Caco-2 (cell line): ENCODE data around the gene RCE1. TPM values are rescaled to one million over a fixed set of nuclear protein-coding genes. Genes with fewer than 3 reads are reported as not detected.
A peak's percentile ranks its signal among the peaks of the same experiment; 100 is the strongest.

ENCODE experiments used
- BruUV-seq: library from RNA; stranded (reverse); fragments of 400-500 nt; replicated peaks from 2 replicates; lab custom pipeline; 2021; lab: Mats Ljungman, UMichigan
- CTCF ChIA-PET: fragments of 300-600 bp; sonication (Branson Sonifier 250); formaldehyde crosslinking; loops from one replicate; lab custom pipeline; 2022; ENCODE audit warnings: antibody characterized with exemption; lab: Charles Lee
- POLR2A ChIA-PET: fragments of 300-600 bp; sonication (Branson Sonifier 250); formaldehyde crosslinking; loops from one replicate; lab custom pipeline; 2022; ENCODE audit warnings: antibody characterized with exemption; lab: Charles Lee
- DNase-seq, 2 experiments: peaks; one replicate each; pipeline versions ENCODE4 v3.0.0 to v3.0.0-alpha.2; 2020 to 2022
- H3K27me3 ChIP-seq: replicated peaks from 2 replicates; pipeline ENCODE4 v1.6.0; 2011; ENCODE audit warnings: low read length; ENCODE audit not compliant: control insufficient read depth, insufficient read depth
- H3K36me3 ChIP-seq: 2 replicates; pipeline ENCODE4 v1.5.1; 2011; ENCODE audit warnings: low read length; ENCODE audit not compliant: control insufficient read depth, insufficient read depth
- H3K4me1 ChIP-seq: fragments of 250-450 bp; sonication (Bioruptor Pico); 2 replicates; pipeline ENCODE4 v1.5.1; 2020; ENCODE audit warnings: mild to moderate bottlenecking
- H3K4me3 ChIP-seq: 2 replicates; pipeline ENCODE4 v1.5.1; 2011; ENCODE audit warnings: low read depth, mild to moderate bottlenecking, control low read depth, low read length
- H3K9me3 ChIP-seq: fragments of 250-450 bp; sonication (Bioruptor Pico); 2 replicates; pipeline ENCODE4 v1.5.1; 2020; ENCODE audit warnings: mild to moderate bottlenecking, moderate library complexity
- H3K27ac Mint-ChIP-seq: one replicate; pipeline ENCODE4 v1.8.0; 2022; ENCODE audit warnings: mixed read lengths; ENCODE audit not compliant: unreplicated experiment
- H3K27me3 Mint-ChIP-seq: one replicate; pipeline ENCODE4 v1.8.0; 2022; ENCODE audit warnings: mixed read lengths; ENCODE audit not compliant: insufficient read depth, unreplicated experiment
- H3K36me3 Mint-ChIP-seq: one replicate; pipeline ENCODE4 v1.8.0; 2022; ENCODE audit warnings: mild to moderate bottlenecking, mixed read lengths; ENCODE audit not compliant: insufficient read depth, unreplicated experiment
- H3K4me1 Mint-ChIP-seq: one replicate; pipeline ENCODE4 v1.8.0; 2022; ENCODE audit warnings: low read depth, mixed read lengths; ENCODE audit not compliant: unreplicated experiment
- H3K4me3 Mint-ChIP-seq: one replicate; pipeline ENCODE4 v1.8.0; 2022; ENCODE audit warnings: mild to moderate bottlenecking, moderate library complexity, mixed read lengths; ENCODE audit not compliant: unreplicated experiment
- H3K9me3 Mint-ChIP-seq: one replicate; pipeline ENCODE4 v1.8.0; 2022; ENCODE audit warnings: mixed read lengths; ENCODE audit not compliant: unreplicated experiment
- intact Hi-C: fragments of 100-400 bp; cut with micrococcal nuclease; formaldehyde crosslinking; loops from one replicate; pipeline ENCODE4 v1.10.0; 2022; ENCODE audit not compliant: unreplicated experiment
- total RNA-seq: library from RNA; stranded (reverse); gene quantifications from 2 replicates; pipeline ENCODE4 v1.2.3, GENCODE V29; 2022
- TF ChIP-seq, protein P1 (sequence below), 2 experiments: fragments of 200-600 bp in 1 of 2; IDR thresholded peaks; 1 replicate in 1 of 2; 2 replicates in 1 of 2; pipeline versions ENCODE4 v1.5.1 to v1.8.0; 2011 to 2022; ENCODE audit warnings: antibody characterized with exemption in 1 of 2, control low read depth in 1 of 2, inconsistent platforms in 1 of 2, low read depth in 1 of 2, low read length in 1 of 2, mild to moderate bottlenecking in 1 of 2, moderate library complexity in 1 of 2; ENCODE audit not compliant: insufficient read depth in 1 of 2, severe bottlenecking in 1 of 2, unreplicated experiment in 1 of 2

Gene RCE1
- total RNA-seq, 1 experiment from 2014 or later = 60.7 TPM

DNA sequence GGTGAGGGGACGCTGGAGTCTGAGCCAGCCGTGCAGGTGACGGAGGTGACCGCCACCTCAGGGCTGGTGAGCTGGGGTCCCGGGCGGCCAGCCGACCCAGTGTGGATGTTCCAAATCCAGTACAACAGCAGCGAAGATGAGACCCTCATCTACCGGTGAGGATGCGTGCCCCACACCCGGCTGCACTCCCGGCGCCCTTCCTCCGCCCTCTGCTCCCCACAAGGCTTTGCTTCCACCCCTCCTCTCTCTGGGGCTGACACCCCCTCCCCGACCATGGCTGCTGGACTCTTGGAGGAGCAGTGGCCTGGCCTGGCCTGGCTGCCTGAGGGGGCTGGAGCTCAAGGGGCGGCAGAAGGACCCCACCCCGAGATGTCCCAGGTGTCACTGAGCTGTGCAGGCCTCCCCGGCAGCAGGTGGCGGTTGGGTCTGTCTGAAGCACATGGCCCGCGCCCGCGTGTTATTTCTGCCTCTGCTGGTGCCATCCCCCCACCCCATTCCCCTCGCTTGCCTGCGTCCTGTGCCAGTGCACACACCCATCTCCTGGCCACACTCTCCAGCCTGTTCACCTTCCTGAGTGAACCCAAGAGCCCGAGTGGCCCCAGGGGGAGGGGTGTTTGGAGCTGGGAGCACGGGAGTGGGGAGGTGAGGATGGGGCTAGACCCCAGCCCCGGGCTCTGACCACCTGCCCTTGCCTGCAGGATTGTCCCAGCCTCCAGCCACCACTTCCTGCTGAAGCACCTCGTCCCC, 15.9 kb downstream of the RCE1 start:
- ChIA-PET POLR2A (no interaction called here), CTCF (interaction anchor here (0.6 to 2.2 kb wide), 2 partner anchors 8 to 10 kb away, joined by 5 to 6 read pairs; no protein-coding TSS in a partner anchor)
- Histone ChIP-seq H3K4me1 (peaks cover 9% of the 10 kb centered on the region), H3K27me3 (no peaks in the 10 kb centered on the region), H3K36me3 (no peaks in the 10 kb centered on the region), H3K4me3 (no peak overlapping the region), H3K9me3 (no peaks in the 10 kb centered on the region)
- intact Hi-C loops = no loop called here
- DNase-seq = no peak
- TF ChIP-seq, protein P1, sequence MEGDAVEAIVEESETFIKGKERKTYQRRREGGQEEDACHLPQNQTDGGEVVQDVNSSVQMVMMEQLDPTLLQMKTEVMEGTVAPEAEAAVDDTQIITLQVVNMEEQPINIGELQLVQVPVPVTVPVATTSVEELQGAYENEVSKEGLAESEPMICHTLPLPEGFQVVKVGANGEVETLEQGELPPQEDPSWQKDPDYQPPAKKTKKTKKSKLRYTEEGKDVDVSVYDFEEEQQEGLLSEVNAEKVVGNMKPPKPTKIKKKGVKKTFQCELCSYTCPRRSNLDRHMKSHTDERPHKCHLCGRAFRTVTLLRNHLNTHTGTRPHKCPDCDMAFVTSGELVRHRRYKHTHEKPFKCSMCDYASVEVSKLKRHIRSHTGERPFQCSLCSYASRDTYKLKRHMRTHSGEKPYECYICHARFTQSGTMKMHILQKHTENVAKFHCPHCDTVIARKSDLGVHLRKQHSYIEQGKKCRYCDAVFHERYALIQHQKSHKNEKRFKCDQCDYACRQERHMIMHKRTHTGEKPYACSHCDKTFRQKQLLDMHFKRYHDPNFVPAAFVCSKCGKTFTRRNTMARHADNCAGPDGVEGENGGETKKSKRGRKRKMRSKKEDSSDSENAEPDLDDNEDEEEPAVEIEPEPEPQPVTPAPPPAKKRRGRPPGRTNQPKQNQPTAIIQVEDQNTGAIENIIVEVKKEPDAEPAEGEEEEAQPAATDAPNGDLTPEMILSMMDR (IDR thresholded peaks at IDR 0.05; ENCODE audit: insufficient read depth in 1 of 2, low read depth in 1 of 2, low read length in 1 of 2, severe bottlenecking in 1 of 2, unreplicated experiment in 1 of 2) = no peak
- H3K4me1 Mint-ChIP-seq = peaks cover 2% of the 10 kb centered on the region
- H3K27ac Mint-ChIP-seq = no peak overlapping the region
- no peaks in the 10 kb centered on the region for H3K27me3 Mint-ChIP-seq
- H3K9me3 Mint-ChIP-seq = no peaks in the 10 kb centered on the region
- no TSS peak for BruUV-seq
- H3K36me3 Mint-ChIP-seq = peaks cover 31% of the 10 kb centered on the region
- peak overlapping the region; percentile 24 for H3K4me3 Mint-ChIP-seq

DNA sequence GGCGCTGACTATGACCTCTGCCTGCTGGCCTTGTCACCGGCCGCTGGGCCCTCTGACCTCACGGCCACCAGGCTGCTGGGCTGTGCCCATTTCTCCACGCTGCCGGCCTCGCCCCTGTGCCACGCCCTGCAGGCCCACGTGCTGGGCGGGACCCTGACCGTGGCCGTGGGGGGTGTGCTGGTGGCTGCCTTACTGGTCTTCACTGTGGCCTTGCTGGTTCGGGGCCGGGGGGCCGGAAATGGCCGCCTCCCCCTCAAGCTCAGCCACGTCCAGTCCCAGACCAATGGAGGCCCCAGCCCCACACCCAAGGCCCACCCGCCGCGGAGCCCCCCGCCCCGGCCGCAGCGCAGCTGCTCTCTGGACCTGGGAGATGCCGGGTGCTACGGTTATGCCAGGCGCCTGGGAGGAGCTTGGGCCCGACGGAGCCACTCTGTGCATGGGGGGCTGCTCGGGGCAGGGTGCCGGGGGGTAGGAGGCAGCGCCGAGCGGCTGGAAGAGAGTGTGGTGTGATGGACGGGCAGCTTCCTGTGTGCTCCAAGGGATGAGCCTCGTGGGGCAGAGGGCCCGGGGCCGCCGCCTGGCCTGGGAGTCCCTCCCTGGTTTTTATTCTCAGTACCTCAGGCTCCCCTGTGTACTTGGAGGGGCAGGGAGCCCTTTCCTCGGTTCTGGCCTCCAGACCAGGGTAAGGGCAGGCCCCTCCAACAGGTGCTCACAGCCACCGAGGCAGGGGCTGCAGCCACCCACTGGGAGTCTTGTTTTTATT, 16.6 kb downstream of the RCE1 start:
- Histone ChIP-seq H3K36me3 (no peaks in the 10 kb centered on the region), H3K9me3 (no peaks in the 10 kb centered on the region), H3K4me1 (peaks cover 9% of the 10 kb centered on the region), H3K4me3 (no peak overlapping the region), H3K27me3 (no peaks in the 10 kb centered on the region)
- no TSS peak for BruUV-seq
- Mint-ChIP-seq H3K27me3 (no peaks in the 10 kb centered on the region), H3K4me3 (no peak overlapping the region), H3K27ac (no peak overlapping the region), H3K9me3 (no peaks in the 10 kb centered on the region), H3K4me1 (no peaks in the 10 kb centered on the region), H3K36me3 (peaks cover 29% of the 10 kb centered on the region)
- POLR2A ChIA-PET = no interaction called here
- CTCF ChIA-PET = interaction anchor here (0.6 kb wide), 1 partner anchor 10 kb away, joined by 4 read pairs; no protein-coding TSS in a partner anchor
- intact Hi-C loops = no loop called here
- no peak for DNase-seq
- TF ChIP-seq, protein P1 (IDR thresholded peaks at IDR 0.05; ENCODE audit: insufficient read depth in 1 of 2, low read depth in 1 of 2, low read length in 1 of 2, severe bottlenecking in 1 of 2, unreplicated experiment in 1 of 2) = no peak

DNA sequence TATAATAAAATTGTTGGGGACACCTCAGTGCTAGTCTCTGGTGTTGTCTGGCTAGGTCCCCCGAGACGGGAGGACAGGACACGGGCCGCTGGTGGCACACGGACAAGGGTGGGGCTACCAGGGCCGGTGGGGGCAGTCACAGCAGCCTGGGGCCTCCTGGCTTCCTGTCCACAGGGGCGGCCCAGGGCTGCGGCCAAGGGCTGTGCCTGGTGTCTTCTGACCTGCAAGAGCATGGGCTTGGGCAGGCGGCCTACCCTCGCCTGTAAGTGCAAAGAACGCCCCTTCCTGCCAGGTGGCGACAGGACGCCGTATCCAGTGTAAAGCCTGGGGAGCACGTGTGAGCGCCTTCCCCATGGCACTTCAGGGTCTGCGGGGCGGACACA, 17.2 kb downstream of the RCE1 start:
- Mint-ChIP-seq H3K9me3 (no peaks in the 10 kb centered on the region), H3K27me3 (no peaks in the 10 kb centered on the region), H3K4me3 (no peak overlapping the region), H3K4me1 (no peaks in the 10 kb centered on the region), H3K27ac (no peak overlapping the region), H3K36me3 (peaks cover 28% of the 10 kb centered on the region)
- Histone ChIP-seq H3K9me3 (no peaks in the 10 kb centered on the region), H3K4me3 (no peak overlapping the region), H3K36me3 (no peaks in the 10 kb centered on the region), H3K4me1 (peaks cover 7% of the 10 kb centered on the region), H3K27me3 (no peaks in the 10 kb centered on the region)
- TF ChIP-seq, protein P1 (IDR thresholded peaks at IDR 0.05; ENCODE audit: insufficient read depth in 1 of 2, low read depth in 1 of 2, low read length in 1 of 2, severe bottlenecking in 1 of 2, unreplicated experiment in 1 of 2) = no peak
- no peak for DNase-seq
- BruUV-seq = no TSS peak
- POLR2A ChIA-PET = no interaction called here
- CTCF ChIA-PET = interaction anchor here (0.6 kb wide), 1 partner anchor 10 kb away, joined by 4 read pairs; no protein-coding TSS in a partner anchor
- intact Hi-C loops = no loop called here
